Non-pigmented ciliary epithelial cell (primary cell): ENCODE results near the gene ZNF804A.
A peak's percentile ranks its signal among the peaks of the same experiment; 100 is the strongest.

Source experiments
- DNase-seq: peaks from one replicate; pipeline ENCODE4 v3.0.0-alpha.2; 2010; ENCODE audit warnings: low read depth

The ZNF804A gene

GRCh38 chr2:184610891-184611290 is 12.6 kb downstream of the ZNF804A start:
- no peak for DNase-seq

- no peak for DNase-seq
Measured at GRCh38 chr2:184611361-184612085, 13.2 kb downstream of the ZNF804A start.

- DNase-seq, result no peak
Measured at GRCh38 chr2:184620367-184620766, 22.0 kb downstream of the ZNF804A start.

GRCh38 chr2:184624311-184624710 is 26.0 kb downstream of the ZNF804A start:
- DNase-seq, result no peak

GRCh38 chr2:184628051-184628450 is 29.7 kb downstream of the ZNF804A start:
- no peak for DNase-seq

- no peak for DNase-seq
Measured at GRCh38 chr2:184633726-184634125, 35.4 kb downstream of the ZNF804A start.

- no peak for DNase-seq
Measured at GRCh38 chr2:184637781-184638180, 39.5 kb downstream of the ZNF804A start.

- DNase-seq, result no peak
Measured at GRCh38 chr2:184644685-184645084, 46.4 kb downstream of the ZNF804A start.

GRCh38 chr2:184646177-184646576 is 47.8 kb downstream of the ZNF804A start:
- no peak for DNase-seq

GRCh38 chr2:184646593-184646992 is 48.3 kb downstream of the ZNF804A start:
- DNase-seq, result no peak

- peak; percentile 46 for DNase-seq
Measured at GRCh38 chr2:184654945-184655344, 56.6 kb downstream of the ZNF804A start.

GRCh38 chr2:184677171-184677570 is 78.8 kb downstream of the ZNF804A start:
- no peak for DNase-seq

- DNase-seq, result no peak
Measured at GRCh38 chr2:184679219-184680018, 81.1 kb downstream of the ZNF804A start.

GRCh38 chr2:184680825-184681224 is 82.5 kb downstream of the ZNF804A start:
- no peak for DNase-seq

GRCh38 chr2:184681642-184682321 is 83.5 kb downstream of the ZNF804A start:
- DNase-seq, result no peak

- no peak for DNase-seq
Measured at GRCh38 chr2:184683911-184684310, 85.6 kb downstream of the ZNF804A start.

- no peak for DNase-seq
Measured at GRCh38 chr2:184685999-184686841, 87.9 kb downstream of the ZNF804A start.

GRCh38 chr2:184689638-184690037 is 91.3 kb downstream of the ZNF804A start:
- no peak for DNase-seq

- no peak for DNase-seq
Measured at GRCh38 chr2:184692141-184692734, 93.9 kb downstream of the ZNF804A start.

GRCh38 chr2:184696644-184697043 is 98.3 kb downstream of the ZNF804A start:
- no peak for DNase-seq

- no peak for DNase-seq
Measured at GRCh38 chr2:184698476-184698875, 100.1 kb downstream of the ZNF804A start.

- DNase-seq, result no peak
Measured at GRCh38 chr2:184721881-184722280, 123.6 kb downstream of the ZNF804A start.
